IMR-90 (cell line): Measurements from ENCODE around the gene AZIN2.

Experiments used
- CTCF ChIP-seq: conservative IDR thresholded peaks from 2 replicates; pipeline ENCODE4 v1.5.1; 2012; ENCODE audit warnings: mild to moderate bottlenecking, low read depth, low read length, improper control_type of control experiment
- MAFK ChIP-seq: IDR thresholded peaks from 2 replicates; pipeline ENCODE4 v1.6.1; 2012; ENCODE audit warnings: low read depth, low read length, improper control_type of control experiment
- POLR2A ChIP-seq: IDR thresholded peaks from 2 replicates; pipeline ENCODE4 v1.6.1; 2012; ENCODE audit warnings: mild to moderate bottlenecking, low read depth, low read length
- RFX5 ChIP-seq: IDR thresholded peaks from 2 replicates; pipeline ENCODE4 v1.8.0; 2012; ENCODE audit warnings: low read depth, mild to moderate bottlenecking, low read length, moderate library complexity

- no peak for TF ChIP-seq RFX5
- no peak for TF ChIP-seq CTCF
- no peak for TF ChIP-seq MAFK
- TF ChIP-seq POLR2A = no peak
Measured at GRCh38 chr1:33161061-33161681, 80.2 kb downstream of the AZIN2 start.
